Measurements from ENCODE around the gene DEPDC5.
A peak's percentile ranks its signal among the peaks of the same experiment; 100 is the strongest.
"Not testable (repeated sequence)": the region's sequence is repeated elsewhere in the genome, so short reads cannot be mapped to it uniquely, and the experiment has no call there.

DEPDC5 gene

GRCh38 chr22:31753634-31754501 lies at the start of gene DEPDC5:
TSS of gene DEPDC5 (plus strand) at chr22:31754019. CDS start at chr22:31754922, 903 bp downstream.
- DNase-seq: peak; percentile 94

DNA sequence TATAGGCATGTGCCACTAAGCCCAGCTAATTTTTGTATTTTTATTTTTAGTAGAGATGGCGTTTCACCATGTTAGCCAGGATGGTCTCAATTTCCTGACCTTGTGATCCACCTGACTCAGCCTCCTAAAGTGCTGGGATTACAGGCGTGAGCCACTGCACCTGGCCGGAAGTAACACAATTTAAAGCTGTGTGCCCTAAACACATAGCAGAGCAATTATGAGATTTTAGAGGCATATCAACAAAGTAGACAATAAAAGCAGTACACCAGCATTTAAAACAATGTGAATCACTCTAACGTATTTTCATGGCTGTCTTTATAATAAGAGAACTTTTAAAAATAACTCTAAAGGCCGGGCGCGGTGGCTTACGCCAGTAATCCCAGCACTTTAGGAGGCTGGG lies 46.3 kb upstream of the DEPDC5 start:
- DNase-seq: no peak

GRCh38 chr22:31711226-31711625 lies 42.6 kb upstream of the DEPDC5 start:
- not testable (repeated sequence) for DNase-seq

GRCh38 chr22:31715147-31715778 lies 38.6 kb upstream of the DEPDC5 start:
- DNase-seq: no peak

DNA sequence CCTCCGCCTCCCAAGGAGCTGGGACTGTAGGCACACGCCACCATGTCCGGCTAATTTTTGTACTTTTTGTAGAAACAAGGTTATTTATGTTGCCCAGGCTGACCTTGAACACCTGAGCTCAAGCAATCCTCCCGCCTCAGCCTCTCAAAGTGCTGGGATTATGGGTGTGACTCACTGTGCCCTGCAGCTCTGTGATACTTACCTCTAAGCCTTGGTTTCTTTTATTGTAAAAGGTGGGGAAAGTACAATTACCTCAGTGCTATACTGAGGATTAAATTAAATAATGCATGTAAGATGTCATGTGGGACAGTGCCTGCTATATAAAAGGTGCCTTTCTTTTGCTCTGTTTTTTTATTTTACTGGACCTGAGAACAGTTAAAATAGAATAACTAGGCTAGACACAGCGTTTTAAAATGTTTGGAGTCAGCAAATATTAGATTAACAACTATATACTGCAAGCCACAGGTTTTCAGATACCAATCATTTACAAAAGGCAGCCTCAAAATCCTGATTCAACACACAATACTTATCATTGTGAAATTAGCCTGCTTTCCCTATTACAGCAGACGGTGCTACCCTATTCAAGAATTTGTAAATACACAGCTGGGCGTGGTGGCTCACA lies 33.9 kb upstream of the DEPDC5 start:
- no peak for DNase-seq

- no peak for DNase-seq
Observed at GRCh38 chr22:31723723-31724122, 30.1 kb upstream of the DEPDC5 start.

DNA sequence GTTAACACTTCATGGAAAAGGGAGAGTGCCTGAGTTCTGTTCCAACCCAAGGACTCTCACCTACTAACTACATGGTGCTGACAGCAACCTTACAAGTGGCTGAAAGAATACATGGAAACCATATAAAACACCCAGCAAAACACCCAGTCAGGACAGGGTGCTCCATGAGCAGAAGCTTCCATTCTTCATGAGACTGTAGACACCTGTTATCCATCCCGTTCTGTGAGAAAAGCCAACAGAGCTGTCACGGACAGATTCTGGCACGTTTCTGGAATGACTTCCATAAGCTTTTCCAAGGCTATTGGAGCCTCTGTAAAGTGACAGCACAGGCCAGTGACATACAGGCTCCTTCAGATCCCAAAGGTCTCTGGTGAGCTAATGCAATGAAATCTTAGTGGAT lies 27.1 kb upstream of the DEPDC5 start:
- no peak for DNase-seq

DNA sequence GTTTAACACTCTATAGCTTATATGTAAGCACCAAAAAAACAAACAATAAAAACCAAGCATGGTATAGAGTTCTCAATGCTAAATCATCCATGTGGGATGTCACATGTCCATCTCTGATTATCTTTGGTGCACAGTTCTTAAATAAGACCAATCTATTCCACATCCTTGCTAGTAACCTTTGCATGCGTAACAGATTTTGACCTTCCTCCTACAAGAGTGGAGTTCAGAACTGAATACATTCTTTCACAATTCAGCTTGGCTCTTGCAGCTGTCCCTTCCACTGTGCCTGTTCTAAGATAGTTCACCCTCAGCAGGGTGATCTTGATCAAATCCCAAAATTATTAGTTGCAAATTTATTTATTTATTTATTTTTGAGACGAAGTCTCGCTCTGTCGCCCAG lies 25.0 kb upstream of the DEPDC5 start:
- DNase-seq: no peak

- DNase-seq: no peak
Observed at GRCh38 chr22:31730344-31730711, 23.5 kb upstream of the DEPDC5 start.

DNA sequence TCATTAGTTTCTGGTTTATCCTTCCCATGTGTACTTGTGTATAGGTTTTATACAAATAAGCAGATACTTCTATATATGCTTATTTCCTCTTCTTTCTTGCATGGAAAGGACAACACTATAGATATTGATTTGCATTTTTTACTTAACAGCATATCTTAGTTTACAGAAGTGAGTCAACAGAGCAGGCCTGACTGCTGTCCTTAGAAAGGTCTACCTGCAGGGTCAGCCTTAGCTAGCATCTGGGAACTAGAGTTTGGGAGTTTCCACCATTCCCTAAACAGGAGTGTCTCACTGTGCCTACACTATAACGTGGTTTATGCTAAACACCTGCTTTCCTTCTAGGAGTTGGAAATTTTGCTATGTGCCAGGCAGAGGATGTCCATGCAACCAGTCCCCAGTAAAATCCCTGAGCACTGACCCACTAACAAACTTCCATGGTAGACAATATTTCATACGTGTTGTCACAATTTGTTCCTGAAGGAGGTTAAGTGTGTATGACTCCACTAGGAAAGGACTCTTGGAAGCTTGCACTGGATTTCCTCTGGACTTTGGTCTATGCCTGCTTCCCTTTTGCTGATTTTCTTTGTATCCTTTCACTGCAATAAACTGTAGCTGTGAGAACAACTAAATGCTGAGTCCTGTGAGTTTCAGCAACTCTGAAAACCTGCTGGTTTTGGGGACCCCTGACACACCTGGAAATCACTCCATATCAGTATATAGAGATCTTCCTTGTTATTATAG lies 21.6 kb upstream of the DEPDC5 start:
- no peak for DNase-seq

GRCh38 chr22:31733580-31734079 lies 20.2 kb upstream of the DEPDC5 start:
- no peak for DNase-seq

- DNase-seq: no peak
Observed at GRCh38 chr22:31734512-31734911, 19.3 kb upstream of the DEPDC5 start.

- DNase-seq: no peak
Observed at GRCh38 chr22:31736458-31736857, 17.4 kb upstream of the DEPDC5 start.

DNA sequence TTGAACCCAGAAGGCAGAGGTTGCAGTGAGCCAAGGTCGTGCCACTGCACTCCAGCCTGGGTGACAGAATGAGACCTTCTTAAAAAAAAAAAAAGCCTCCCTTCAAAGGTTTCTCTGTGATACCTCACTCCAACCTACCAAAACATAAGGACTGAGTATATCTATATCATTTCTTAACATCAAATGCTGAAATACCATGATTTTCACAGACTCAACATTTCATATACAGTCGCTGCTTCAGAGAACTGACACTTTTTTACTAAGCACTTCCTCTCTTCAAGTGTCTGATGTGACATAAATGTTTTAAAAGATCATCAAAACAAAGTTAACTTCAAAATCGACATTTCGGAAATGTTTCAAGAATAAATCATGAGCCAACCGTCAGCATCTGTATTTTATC lies 15.9 kb upstream of the DEPDC5 start:
- no peak for DNase-seq

- no peak for DNase-seq
Observed at GRCh38 chr22:31738566-31738965, 15.3 kb upstream of the DEPDC5 start.

- no peak for DNase-seq
Observed at GRCh38 chr22:31739795-31740201, 14.0 kb upstream of the DEPDC5 start.

GRCh38 chr22:31740314-31740713 lies 13.5 kb upstream of the DEPDC5 start:
- DNase-seq: not testable (repeated sequence)

GRCh38 chr22:31742115-31742514 lies 11.7 kb upstream of the DEPDC5 start:
- DNase-seq: no peak

- no peak for DNase-seq
Observed at GRCh38 chr22:31742682-31743081, 11.1 kb upstream of the DEPDC5 start.

DNA sequence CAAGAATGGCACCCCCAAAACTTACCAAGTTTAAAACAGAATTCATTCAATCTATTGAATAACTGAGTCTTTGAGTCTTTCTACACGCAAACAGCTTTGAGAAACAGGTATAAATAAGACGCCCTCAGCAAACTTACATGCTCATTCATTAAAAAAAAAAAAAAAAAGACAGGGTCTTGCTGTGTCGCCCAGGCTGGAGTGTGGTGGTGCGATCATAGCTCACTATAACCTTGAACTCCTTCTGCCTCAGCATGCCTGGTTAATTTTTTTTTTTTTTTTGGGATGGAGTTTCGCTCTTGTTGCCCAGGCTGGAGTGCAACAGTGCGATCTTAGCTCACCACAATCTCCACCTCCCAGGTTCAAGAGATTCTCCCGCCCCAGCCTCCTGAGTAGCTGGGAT lies 9.9 kb upstream of the DEPDC5 start:
- no peak for DNase-seq

DNA sequence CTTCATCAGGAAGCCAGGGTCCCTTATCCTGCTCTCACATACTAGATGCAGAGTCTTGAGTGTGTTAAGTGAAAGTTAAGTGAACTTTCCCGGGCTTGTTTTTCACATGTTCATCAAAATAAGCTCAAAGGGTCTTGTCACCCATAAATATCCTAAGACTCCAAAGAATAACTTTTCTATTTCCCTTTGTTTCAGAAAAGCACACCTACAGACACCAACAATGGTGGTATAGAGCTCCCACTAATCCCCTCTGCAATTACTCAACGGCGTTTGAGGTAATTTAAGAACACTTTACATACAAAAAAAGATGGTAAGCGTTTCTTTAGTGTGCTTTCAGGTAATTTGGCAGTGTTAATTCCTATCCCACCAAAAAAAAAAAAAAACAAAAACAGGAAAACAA lies 6.4 kb upstream of the DEPDC5 start:
- no peak for DNase-seq

- no peak for DNase-seq
Observed at GRCh38 chr22:31748490-31748889, 5.3 kb upstream of the DEPDC5 start.
